Smooth muscle cell (in vitro differentiated cells): Measurements from ENCODE around the gene CRYZ. TPM values are rescaled to one million over a fixed set of nuclear protein-coding genes. Genes with fewer than 3 reads are reported as not detected.

Source experiments
- DNase-seq: peaks from one replicate; lab custom pipeline; 2025; ENCODE audit not compliant: unreplicated experiment; lab: John Stamatoyannopoulos, UW
- H2AFZ ChIP-seq: fragments of 200-600 bp; sonication (generic); 2 replicates; pipeline ENCODE4 v1.6.0; 2016; ENCODE audit warnings: antibody characterized with exemption, low read depth, mild to moderate bottlenecking
- H3F3A ChIP-seq: fragments of 200-600 bp; sonication (generic); 2 replicates; pipeline ENCODE4 v1.6.0; 2017; ENCODE audit warnings: antibody characterized with exemption, low read depth
- H3K27ac ChIP-seq: fragments of 200-600 bp; sonication (generic); 2 replicates; pipeline ENCODE4 v1.5.1; 2016; ENCODE audit warnings: low read depth, mild to moderate bottlenecking
- H3K27me3 ChIP-seq: fragments of 200-600 bp; sonication (generic); 2 replicates; pipeline ENCODE4 v1.6.1; 2016; ENCODE audit warnings: low read depth, mild to moderate bottlenecking
- H3K36me3 ChIP-seq: fragments of 200-600 bp; sonication (generic); 2 replicates; pipeline ENCODE4 v1.5.1; 2016; ENCODE audit warnings: low read depth
- H3K4me1 ChIP-seq: fragments of 200-600 bp; sonication (generic); 2 replicates; pipeline ENCODE4 v1.5.1; 2016; ENCODE audit warnings: low read depth
- H3K4me2 ChIP-seq: fragments of 200-600 bp; sonication (generic); 2 replicates; pipeline ENCODE4 v1.6.0; 2016; ENCODE audit warnings: mild to moderate bottlenecking
- H3K4me3 ChIP-seq: fragments of 200-600 bp; sonication (generic); 2 replicates; pipeline ENCODE4 v1.5.1; 2016; ENCODE audit warnings: mild to moderate bottlenecking
- H3K79me2 ChIP-seq: fragments of 200-600 bp; sonication (generic); 2 replicates; pipeline ENCODE4 v1.6.0; 2016; ENCODE audit warnings: low read depth, mild to moderate bottlenecking
- H3K9ac ChIP-seq: fragments of 200-600 bp; sonication (generic); 2 replicates; pipeline ENCODE4 v1.6.0; 2016; ENCODE audit warnings: low read depth
- H3K9me3 ChIP-seq: fragments of 200-600 bp; sonication (generic); replicated peaks from 2 replicates; pipeline ENCODE4 v1.5.1; 2016; ENCODE audit warnings: low read depth
- H4K20me1 ChIP-seq: fragments of 200-600 bp; sonication (generic); 2 replicates; pipeline ENCODE4 v1.6.0; 2016; ENCODE audit warnings: low read depth
- CTCF ChIP-seq: fragments of 200-600 bp; sonication (generic); IDR thresholded peaks from 2 replicates; pipeline ENCODE4 v1.5.1; 2017; ENCODE audit warnings: borderline replicate concordance, mild to moderate bottlenecking, antibody characterized with exemption; ENCODE audit not compliant: insufficient read depth, poor library complexity, severe bottlenecking
- WGBS: methylation state at CpG from one replicate; pipeline ENCODE4 v1.1.7; 2016; ENCODE audit warnings: low lambda C conversion rate; 5-methylcytosine and 5-hydroxymethylcytosine counted together
- polyA plus RNA-seq: library from polyadenylated mRNA; unstranded; fragments of >200 nt; fragmentation: Nextera tagmentation; extraction: Ambion mirVana; gene quantifications from 2 replicates; pipeline ENCODE4 v1.2.1, GENCODE V29; 2016
- total RNA-seq: library from RNA; depleted of rRNA; stranded (reverse); fragments of >200 nt; gene quantifications from 2 replicates; pipeline ENCODE4 v1.2.3, GENCODE V29; 2014

The CRYZ gene, protein sequence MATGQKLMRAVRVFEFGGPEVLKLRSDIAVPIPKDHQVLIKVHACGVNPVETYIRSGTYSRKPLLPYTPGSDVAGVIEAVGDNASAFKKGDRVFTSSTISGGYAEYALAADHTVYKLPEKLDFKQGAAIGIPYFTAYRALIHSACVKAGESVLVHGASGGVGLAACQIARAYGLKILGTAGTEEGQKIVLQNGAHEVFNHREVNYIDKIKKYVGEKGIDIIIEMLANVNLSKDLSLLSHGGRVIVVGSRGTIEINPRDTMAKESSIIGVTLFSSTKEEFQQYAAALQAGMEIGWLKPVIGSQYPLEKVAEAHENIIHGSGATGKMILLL
- total RNA-seq (0.04 TPM in 1 of 2 replicates, not detected in the other), polyA plus RNA-seq (not detected in 2 replicates)

DNA sequence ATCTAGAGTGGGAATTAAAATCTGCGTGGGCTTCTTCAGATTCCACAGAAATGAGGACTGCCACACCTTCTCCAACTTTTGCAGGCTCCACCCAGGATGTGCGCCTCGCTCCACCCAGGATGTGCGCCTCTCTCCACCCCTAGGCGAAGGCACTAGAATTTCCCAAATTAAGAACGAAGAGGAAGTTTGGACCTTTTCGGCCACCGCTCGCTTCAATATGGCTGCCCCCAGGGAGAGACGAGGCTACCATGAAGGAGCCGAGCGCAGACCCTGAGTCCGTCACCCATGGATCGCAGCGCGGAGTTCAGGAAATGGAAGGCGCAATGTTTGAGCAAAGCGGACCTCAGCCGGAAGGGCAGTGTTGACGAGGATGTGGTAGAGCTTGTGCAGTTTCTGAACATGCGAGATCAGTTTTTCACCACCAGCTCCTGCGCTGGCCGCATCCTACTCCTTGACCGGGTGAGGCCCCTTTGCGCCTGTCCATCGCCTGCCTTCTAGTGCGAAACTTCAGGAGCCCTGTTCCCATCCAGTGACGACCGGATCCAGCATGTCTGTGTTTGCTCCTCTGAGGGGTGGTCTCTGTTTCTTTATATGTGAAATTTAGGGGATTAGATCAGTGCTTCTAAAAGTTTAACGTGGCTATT is at the start of gene CRYZ, which contains the start of gene TYW3:
Gene CRYZ (minus strand): TSS at position 91 of the 644 bp plus-strand sequence. CDS start 8,229 bp downstream, outside the sequence.
Gene TYW3 (plus strand): TSS at position 193 of the 644 bp plus-strand sequence. CDS start 93 bp downstream, at position 286.
- no peak for TF ChIP-seq CTCF
- peak within 1 kb of the TSS; percentile 14 for H3K4me3 ChIP-seq

DNA sequence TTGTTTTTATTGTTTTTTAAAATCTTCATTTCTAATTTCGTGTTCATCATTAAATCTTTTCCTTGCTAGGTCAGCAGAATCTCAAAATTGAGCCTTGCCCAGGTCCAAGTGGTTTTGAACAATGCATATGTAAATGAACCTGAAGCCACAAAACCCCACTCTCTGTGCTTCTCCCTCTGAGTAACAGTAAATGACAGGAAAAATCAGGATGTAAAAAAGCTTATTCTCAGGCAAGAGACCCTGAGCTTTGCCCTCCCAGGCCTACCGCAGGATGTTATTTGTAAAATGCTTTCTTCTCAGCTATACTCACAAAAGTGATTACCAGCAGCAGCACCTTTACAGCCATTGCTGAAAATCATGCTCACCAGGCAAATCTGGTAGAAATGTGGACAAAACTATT is 47.7 kb upstream of the CRYZ start:
- H3K79me2 ChIP-seq = no peaks in the 10 kb centered on the region
- H3K4me1 ChIP-seq = no peaks in the 10 kb centered on the region
- DNase-seq = no peak
- H2AFZ ChIP-seq = no peak overlapping the region
- H3K27ac ChIP-seq = no peak overlapping the region
- no peaks in the 10 kb centered on the region for H3F3A ChIP-seq
- TF ChIP-seq CTCF = no peak
- H3K27me3 ChIP-seq = no peaks in the 10 kb centered on the region
- H4K20me1 ChIP-seq = no peaks in the 10 kb centered on the region
- no peak overlapping the region for H3K9ac ChIP-seq
- H3K4me3 ChIP-seq = no peak overlapping the region
- H3K36me3 ChIP-seq = no peaks in the 10 kb centered on the region
- H3K9me3 ChIP-seq = no peaks in the 10 kb centered on the region
- no peak overlapping the region for H3K4me2 ChIP-seq
- 28% methylated on average over 2 of the region's 2 CpGs for WGBS

More for the DNA sequence above, at the start of gene CRYZ, which contains the start of gene TYW3:
- Histone ChIP-seq H3K9ac (no peak within 1 kb of the TSS), H4K20me1 (no peaks in the 10 kb centered on the region), H2AFZ (no peak within 1 kb of the TSS), H3K36me3 (no peaks in the 10 kb centered on the region), H3F3A (peaks cover 3% of the 10 kb centered on the region), H3K79me2 (no peaks in the 10 kb centered on the region), H3K27me3 (no peaks in the 10 kb centered on the region), H3K27ac (no peak within 1 kb of the TSS), H3K4me1 (no peaks in the 10 kb centered on the region), H3K4me2 (no peak within 1 kb of the TSS), H3K9me3 (no peaks in the 10 kb centered on the region)
- 97% methylated on average over 30 of the region's 30 CpGs for WGBS
- no peak for DNase-seq

DNA sequence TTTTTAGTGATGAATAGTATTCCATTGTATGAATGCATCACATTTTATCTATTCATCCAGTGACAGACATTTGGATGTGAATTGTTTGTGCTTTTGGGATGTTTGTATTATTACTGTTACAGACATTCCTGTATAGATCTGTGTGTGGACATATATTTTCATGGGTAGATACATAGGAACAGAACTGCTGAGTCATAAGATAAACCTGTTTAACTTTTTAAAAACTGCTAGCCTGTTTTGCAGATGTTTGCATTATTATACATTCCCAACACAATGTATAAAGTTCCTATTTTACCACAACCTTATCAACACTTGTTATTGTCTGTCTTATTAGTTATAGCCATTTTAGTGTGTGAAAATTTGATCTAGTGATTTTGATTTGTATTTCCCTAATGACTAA is 46.9 kb upstream of the CRYZ start:
- H3K27ac ChIP-seq = no peak overlapping the region
- no peaks in the 10 kb centered on the region for H3K27me3 ChIP-seq
- no peaks in the 10 kb centered on the region for H3K4me1 ChIP-seq
- no peak overlapping the region for H3K4me2 ChIP-seq
- H2AFZ ChIP-seq = no peak overlapping the region
- H3K4me3 ChIP-seq = no peak overlapping the region
- H3F3A ChIP-seq = no peaks in the 10 kb centered on the region
- H4K20me1 ChIP-seq = no peaks in the 10 kb centered on the region
- no peak overlapping the region for H3K9ac ChIP-seq
- DNase-seq = no peak
- H3K79me2 ChIP-seq = no peaks in the 10 kb centered on the region
- no peaks in the 10 kb centered on the region for H3K36me3 ChIP-seq
- no peak for TF ChIP-seq CTCF
- H3K9me3 ChIP-seq = no peaks in the 10 kb centered on the region
